ENCODE data around the gene AMY2A.
"Not testable (repeated sequence)": the region's sequence is repeated elsewhere in the genome, so short reads cannot be mapped to it uniquely, and the experiment has no call there.

Gene AMY2A

GRCh38 chr1:103576784-103577183, 40.4 kb upstream of the AMY2A start:
- not testable (repeated sequence) for H2AK5ac ChIP-seq (ENCODE audit: low read length); H4K12ac ChIP-seq (ENCODE audit: low read depth, low read length); H2BK120ac ChIP-seq (ENCODE audit: insufficient read depth, low read length, poor library complexity); H3K27ac ChIP-seq (ENCODE audit: low read depth, low read length); H4K91ac ChIP-seq (ENCODE audit: low read depth, low read length); H3K4me3 ChIP-seq (ENCODE audit: low read depth, low read length); H2BK5ac ChIP-seq (ENCODE audit: low read depth, low read length, poor library complexity); H2AFZ ChIP-seq (ENCODE audit: insufficient read depth, low read length, poor library complexity); H3K79me2 ChIP-seq (ENCODE audit: control insufficient read depth, insufficient read depth, low read length, poor library complexity); H3K36me3 ChIP-seq (ENCODE audit: control insufficient read depth in 1 of 2, insufficient read depth in 2 of 2, low read length in 2 of 2); H3K79me1 ChIP-seq (ENCODE audit: low read length); H3K23ac ChIP-seq (ENCODE audit: low read length); H3K9ac ChIP-seq (ENCODE audit: low read length); H3K4me2 ChIP-seq (ENCODE audit: low read length); H3K9me3 ChIP-seq (ENCODE audit: insufficient read depth, low read depth, low read length); H3K4me1 ChIP-seq (ENCODE audit: control insufficient read depth in 1 of 2, insufficient read depth in 2 of 2, low read length in 2 of 2); H4K8ac ChIP-seq (ENCODE audit: low read depth, low read length); H3K4ac ChIP-seq (ENCODE audit: low read depth, low read length); H2BK12ac ChIP-seq (ENCODE audit: low read length); DNase-seq; H3K18ac ChIP-seq (ENCODE audit: low read length); H3K27me3 ChIP-seq (ENCODE audit: insufficient read depth, low read length); H3K14ac ChIP-seq (ENCODE audit: low read length)
- no CpG with 5 or more reads among the region's 5 CpGs for WGBS (ENCODE audit: extremely low coverage, insufficient coverage, insufficient read length)

- H3K36me3 ChIP-seq (ENCODE audit: control insufficient read depth in 1 of 2, insufficient read depth in 2 of 2, low read length in 2 of 2): no peaks in the 10 kb centered on the region
- no peaks in the 10 kb centered on the region for H3K79me2 ChIP-seq (ENCODE audit: control insufficient read depth, insufficient read depth, low read length, poor library complexity)
- no peak overlapping the region for H2BK12ac ChIP-seq (ENCODE audit: low read length)
- no peak overlapping the region for H3K14ac ChIP-seq (ENCODE audit: low read length)
- no peaks in the 10 kb centered on the region for H3K27me3 ChIP-seq (ENCODE audit: insufficient read depth, low read length)
- H3K23ac ChIP-seq (ENCODE audit: low read length): no peak overlapping the region
- no peak overlapping the region for H4K8ac ChIP-seq (ENCODE audit: low read depth, low read length)
- H2BK120ac ChIP-seq (ENCODE audit: insufficient read depth, low read length, poor library complexity): no peak overlapping the region
- no peak for DNase-seq
- no peaks in the 10 kb centered on the region for H3K4me1 ChIP-seq (ENCODE audit: control insufficient read depth in 1 of 2, insufficient read depth in 2 of 2, low read length in 2 of 2)
- H3K4me3 ChIP-seq (ENCODE audit: low read depth, low read length): no peak overlapping the region
- no peak overlapping the region for H3K27ac ChIP-seq (ENCODE audit: low read depth, low read length)
- no peaks in the 10 kb centered on the region for H3K79me1 ChIP-seq (ENCODE audit: low read length)
- no peak overlapping the region for H4K12ac ChIP-seq (ENCODE audit: low read depth, low read length)
- no peak overlapping the region for H3K4ac ChIP-seq (ENCODE audit: low read depth, low read length)
- no CpG with 5 or more reads among the region's 1 CpG for WGBS (ENCODE audit: extremely low coverage, insufficient coverage, insufficient read length)
- no peak overlapping the region for H2AFZ ChIP-seq (ENCODE audit: insufficient read depth, low read length, poor library complexity)
- no peak overlapping the region for H3K9ac ChIP-seq (ENCODE audit: low read length)
- H3K4me2 ChIP-seq (ENCODE audit: low read length): no peak overlapping the region
- no peaks in the 10 kb centered on the region for H3K9me3 ChIP-seq (ENCODE audit: insufficient read depth, low read depth, low read length)
- no peak overlapping the region for H2BK5ac ChIP-seq (ENCODE audit: low read depth, low read length, poor library complexity)
- H3K18ac ChIP-seq (ENCODE audit: low read length): no peak overlapping the region
- H4K91ac ChIP-seq (ENCODE audit: low read depth, low read length): no peak overlapping the region
- H2AK5ac ChIP-seq (ENCODE audit: low read length): no peak overlapping the region
Measured at GRCh38 chr1:103582464-103582863, 34.8 kb upstream of the AMY2A start.

- Histone ChIP-seq H2BK120ac (ENCODE audit: insufficient read depth, low read length, poor library complexity) (no peak overlapping the region), H3K9ac (ENCODE audit: low read length) (no peak overlapping the region), H3K27ac (ENCODE audit: low read depth, low read length) (no peak overlapping the region), H3K23ac (ENCODE audit: low read length) (no peak overlapping the region), H4K8ac (ENCODE audit: low read depth, low read length) (no peak overlapping the region), H3K79me2 (ENCODE audit: control insufficient read depth, insufficient read depth, low read length, poor library complexity) (no peaks in the 10 kb centered on the region), H3K36me3 (ENCODE audit: control insufficient read depth in 1 of 2, insufficient read depth in 2 of 2, low read length in 2 of 2) (no peaks in the 10 kb centered on the region), H3K4ac (ENCODE audit: low read depth, low read length) (no peak overlapping the region), H3K4me1 (ENCODE audit: control insufficient read depth in 1 of 2, insufficient read depth in 2 of 2, low read length in 2 of 2) (no peaks in the 10 kb centered on the region), H3K4me3 (ENCODE audit: low read depth, low read length) (no peak overlapping the region), H2AK5ac (ENCODE audit: low read length) (no peak overlapping the region), H4K12ac (ENCODE audit: low read depth, low read length) (no peak overlapping the region), H3K14ac (ENCODE audit: low read length) (no peak overlapping the region), H3K4me2 (ENCODE audit: low read length) (no peak overlapping the region), H2BK5ac (ENCODE audit: low read depth, low read length, poor library complexity) (no peak overlapping the region), H3K18ac (ENCODE audit: low read length) (no peak overlapping the region), H3K79me1 (ENCODE audit: low read length) (no peaks in the 10 kb centered on the region), H4K91ac (ENCODE audit: low read depth, low read length) (no peak overlapping the region), H2AFZ (ENCODE audit: insufficient read depth, low read length, poor library complexity) (no peak overlapping the region), H2BK12ac (ENCODE audit: low read length) (no peak overlapping the region), H3K9me3 (ENCODE audit: insufficient read depth, low read depth, low read length) (peaks cover 5% of the 10 kb centered on the region), H3K27me3 (ENCODE audit: insufficient read depth, low read length) (no peaks in the 10 kb centered on the region)
- DNase-seq: no peak
- no CpG with 5 or more reads among the region's 3 CpGs for whole genome bisulfite sequencing (ENCODE audit: extremely low coverage, insufficient coverage, insufficient read length)
Measured at GRCh38 chr1:103583887-103584286, 33.3 kb upstream of the AMY2A start.

- H2AK5ac ChIP-seq (ENCODE audit: low read length): no peak overlapping the region
- H2AFZ ChIP-seq (ENCODE audit: insufficient read depth, low read length, poor library complexity): no peak overlapping the region
- no peak overlapping the region for H3K4ac ChIP-seq (ENCODE audit: low read depth, low read length)
- H3K18ac ChIP-seq (ENCODE audit: low read length): no peak overlapping the region
- no peak overlapping the region for H3K27ac ChIP-seq (ENCODE audit: low read depth, low read length)
- no peaks in the 10 kb centered on the region for H3K4me1 ChIP-seq (ENCODE audit: control insufficient read depth in 1 of 2, insufficient read depth in 2 of 2, low read length in 2 of 2)
- H4K8ac ChIP-seq (ENCODE audit: low read depth, low read length): no peak overlapping the region
- no peak overlapping the region for H4K12ac ChIP-seq (ENCODE audit: low read depth, low read length)
- H2BK5ac ChIP-seq (ENCODE audit: low read depth, low read length, poor library complexity): no peak overlapping the region
- H3K9me3 ChIP-seq (ENCODE audit: insufficient read depth, low read depth, low read length): peaks cover 5% of the 10 kb centered on the region
- H3K9ac ChIP-seq (ENCODE audit: low read length): no peak overlapping the region
- no peak overlapping the region for H3K23ac ChIP-seq (ENCODE audit: low read length)
- no peak overlapping the region for H3K4me3 ChIP-seq (ENCODE audit: low read depth, low read length)
- no peak overlapping the region for H4K91ac ChIP-seq (ENCODE audit: low read depth, low read length)
- H3K14ac ChIP-seq (ENCODE audit: low read length): no peak overlapping the region
- DNase-seq: no peak
- H3K36me3 ChIP-seq (ENCODE audit: control insufficient read depth in 1 of 2, insufficient read depth in 2 of 2, low read length in 2 of 2): no peaks in the 10 kb centered on the region
- no peaks in the 10 kb centered on the region for H3K27me3 ChIP-seq (ENCODE audit: insufficient read depth, low read length)
- no peak overlapping the region for H2BK12ac ChIP-seq (ENCODE audit: low read length)
- H3K79me1 ChIP-seq (ENCODE audit: low read length): no peaks in the 10 kb centered on the region
- H3K4me2 ChIP-seq (ENCODE audit: low read length): no peak overlapping the region
- no peak overlapping the region for H2BK120ac ChIP-seq (ENCODE audit: insufficient read depth, low read length, poor library complexity)
- H3K79me2 ChIP-seq (ENCODE audit: control insufficient read depth, insufficient read depth, low read length, poor library complexity): no peaks in the 10 kb centered on the region
- WGBS (ENCODE audit: extremely low coverage, insufficient coverage, insufficient read length): no CpG with 5 or more reads among the region's 2 CpGs
Measured at GRCh38 chr1:103584537-103584936, 32.7 kb upstream of the AMY2A start.

All from trophoblast cell (in vitro differentiated cells and primary cell).